Duodenal mucosa (tissue), 2 donors: ENCODE measurements around the gene DMRT1.

Experiments
- H3K27ac ChIP-seq: one replicate; pipeline ENCODE4 v1.7.0; 2013; ENCODE audit warnings: low read depth, low read length
- H3K27me3 ChIP-seq, 2 donors: one replicate each; pipeline ENCODE4 v1.7.0; 2013; ENCODE audit warnings: low read length in 2 of 2, control low read depth in 1 of 2; ENCODE audit not compliant: insufficient read depth in 2 of 2, control insufficient read depth in 1 of 2
- H3K36me3 ChIP-seq, 2 donors: one replicate each; pipeline ENCODE4 v1.7.0; 2013; ENCODE audit warnings: low read length in 2 of 2, control low read depth in 1 of 2; ENCODE audit not compliant: insufficient read depth in 2 of 2, control insufficient read depth in 1 of 2
- H3K4me1 ChIP-seq, 2 donors: one replicate each; pipeline ENCODE4 v1.7.0; 2013; ENCODE audit warnings: low read length in 2 of 2, control low read depth in 1 of 2; ENCODE audit not compliant: insufficient read depth in 2 of 2, control insufficient read depth in 1 of 2
- H3K4me3 ChIP-seq, 2 donors: one replicate each; pipeline ENCODE4 v1.7.0; 2013; ENCODE audit warnings: low read length in 2 of 2, low read depth in 1 of 2
- H3K9ac ChIP-seq, 2 donors: one replicate each; pipeline ENCODE4 v1.7.0; 2013; ENCODE audit warnings: low read length in 2 of 2, low read depth in 1 of 2
- H3K9me3 ChIP-seq, 2 donors: one replicate each; pipeline ENCODE4 v1.7.0; 2013; ENCODE audit warnings: low read length in 2 of 2, control low read depth in 1 of 2; ENCODE audit not compliant: control insufficient read depth in 1 of 2

DMRT1 gene

GRCh38 chr9:947985-948384, 106.5 kb downstream of the DMRT1 start:
- Histone ChIP-seq H3K27ac (no peak overlapping the region), H3K4me1 (no peaks in the 10 kb centered on the region), H3K4me3 (no peak overlapping the region), H3K27me3 (peaks cover 9 to 29% of the 10 kb centered on the region in 2 donors), H3K36me3 (no peaks in the 10 kb centered on the region), H3K9ac (no peak overlapping the region), H3K9me3 (no peaks in the 10 kb centered on the region)

- no peak overlapping the region for H3K9ac ChIP-seq
- H3K36me3 ChIP-seq: no peaks in the 10 kb centered on the region
- no peak overlapping the region for H3K4me3 ChIP-seq
- no peak overlapping the region for H3K27ac ChIP-seq
- no peaks in the 10 kb centered on the region for H3K4me1 ChIP-seq
- H3K9me3 ChIP-seq: no peaks in the 10 kb centered on the region
- H3K27me3 ChIP-seq: peaks cover 11 to 29% of the 10 kb centered on the region in 2 donors
These were observed 107.0 kb downstream of the DMRT1 start for GRCh38 chr9:948497-948896.

- Histone ChIP-seq H3K4me3 (no peak overlapping the region), H3K9me3 (no peaks in the 10 kb centered on the region), H3K36me3 (no peaks in the 10 kb centered on the region), H3K27me3 (peaks cover 15 to 32% of the 10 kb centered on the region in 2 donors), H3K9ac (no peak overlapping the region), H3K27ac (no peak overlapping the region), H3K4me1 (no peaks in the 10 kb centered on the region)
These were observed 108.6 kb downstream of the DMRT1 start for GRCh38 chr9:950139-950538.

- Histone ChIP-seq H3K27ac (no peak overlapping the region), H3K4me1 (no peaks in the 10 kb centered on the region), H3K27me3 (peaks cover 15 to 25% of the 10 kb centered on the region in 2 donors)
These were observed 111.0 kb downstream of the DMRT1 start for GRCh38 chr9:952546-952945.

GRCh38 chr9:959105-959504, 117.6 kb downstream of the DMRT1 start:
- Histone ChIP-seq H3K27me3 (peaks cover 16 to 18% of the 10 kb centered on the region in 2 donors), H3K27ac (no peak overlapping the region), H3K9ac (no peak overlapping the region), H3K36me3 (no peaks in the 10 kb centered on the region), H3K9me3 (no peaks in the 10 kb centered on the region), H3K4me3 (no peak overlapping the region), H3K4me1 (no peaks in the 10 kb centered on the region)

More at GRCh38 chr9:952546-952945, 111.0 kb downstream of the DMRT1 start:
- Histone ChIP-seq H3K36me3 (no peaks in the 10 kb centered on the region), H3K9ac (no peak overlapping the region), H3K4me3 (no peak overlapping the region), H3K9me3 (no peaks in the 10 kb centered on the region)

- H3K4me1 ChIP-seq: no peaks in the 10 kb centered on the region
- H3K36me3 ChIP-seq: no peaks in the 10 kb centered on the region
- H3K4me3 ChIP-seq: no peak overlapping the region
- peaks cover 24% of the 10 kb centered on the region in 2 donors for H3K27me3 ChIP-seq
- no peaks in the 10 kb centered on the region for H3K9me3 ChIP-seq
- H3K9ac ChIP-seq: no peak overlapping the region
- H3K27ac ChIP-seq: no peak overlapping the region
These were observed 118.4 kb downstream of the DMRT1 start for GRCh38 chr9:959914-960313.

- H3K4me3 ChIP-seq: no peak overlapping the region
- no peaks in the 10 kb centered on the region for H3K36me3 ChIP-seq
- H3K9ac ChIP-seq: no peak overlapping the region
- H3K4me1 ChIP-seq: no peaks in the 10 kb centered on the region
- H3K27ac ChIP-seq: no peak overlapping the region
- no peaks in the 10 kb centered on the region for H3K9me3 ChIP-seq
- H3K27me3 ChIP-seq: peaks cover 36 to 43% of the 10 kb centered on the region in 2 donors
These were observed 120.5 kb downstream of the DMRT1 start for GRCh38 chr9:962023-962422.

GRCh38 chr9:965497-965896, 124.0 kb downstream of the DMRT1 start:
- H3K27me3 ChIP-seq: peaks cover 62 to 78% of the 10 kb centered on the region in 2 donors
- H3K27ac ChIP-seq: no peak overlapping the region
- no peak overlapping the region for H3K9ac ChIP-seq
- no peaks in the 10 kb centered on the region for H3K9me3 ChIP-seq
- H3K4me3 ChIP-seq: no peak overlapping the region
- no peaks in the 10 kb centered on the region for H3K36me3 ChIP-seq
- H3K4me1 ChIP-seq: peaks cover 0 to 4% of the 10 kb centered on the region in 2 donors

GRCh38 chr9:966870-967269, 125.4 kb downstream of the DMRT1 start:
- Histone ChIP-seq H3K4me1 (peaks cover 0 to 4% of the 10 kb centered on the region in 2 donors), H3K36me3 (no peaks in the 10 kb centered on the region), H3K9ac (no peak overlapping the region), H3K27ac (no peak overlapping the region), H3K27me3 (peaks cover 67 to 88% of the 10 kb centered on the region in 2 donors), H3K9me3 (no peaks in the 10 kb centered on the region), H3K4me3 (no peak overlapping the region)

- H3K4me1 ChIP-seq: peaks cover 6 to 9% of the 10 kb centered on the region in 2 donors
- peaks cover 68 to 88% of the 10 kb centered on the region in 2 donors for H3K27me3 ChIP-seq
- H3K9ac ChIP-seq: no peak overlapping the region
These were observed 125.9 kb downstream of the DMRT1 start for GRCh38 chr9:967436-967835.

More at GRCh38 chr9:967436-967835, 125.9 kb downstream of the DMRT1 start:
- Histone ChIP-seq H3K27ac (no peak overlapping the region), H3K4me3 (no peak overlapping the region), H3K36me3 (no peaks in the 10 kb centered on the region), H3K9me3 (no peaks in the 10 kb centered on the region)
